GM12892 (cell line): Measurements from ENCODE around the gene C2orf66. TPM values are rescaled to one million over a fixed set of nuclear protein-coding genes. Genes with fewer than 3 reads are reported as not detected.
A peak's percentile ranks its signal among the peaks of the same experiment; 100 is the strongest.

Source experiments
- DNase-seq: peaks from one replicate; pipeline ENCODE4 v3.0.0; 2011; ENCODE audit not compliant: insufficient read length
- FAIRE-seq: peaks from 2 replicates; lab custom pipeline; 2011; peaks lifted over from hg19 to GRCh38; lab: Jason Lieb, UNC
- POLR2A ChIP-seq: IDR thresholded peaks from 2 replicates; pipeline ENCODE4 v1.6.1; 2011; ENCODE audit warnings: low read depth, low read length, control low read depth
- POLR2AphosphoS5 ChIP-seq: IDR thresholded peaks from 2 replicates; pipeline ENCODE4 v1.6.1; 2011; ENCODE audit warnings: low read depth, low read length, control low read depth
- TAF1 ChIP-seq: IDR thresholded peaks from 2 replicates; pipeline ENCODE4 v1.6.1; 2011; ENCODE audit warnings: low read depth, mild to moderate bottlenecking, control low read depth, low read length, borderline replicate concordance
- polyA plus RNA-seq: library from polyadenylated mRNA; unstranded; fragments of >200 nt; gene quantifications from one replicate; pipeline ENCODE4 v1.2.1, GENCODE V29; 2012; ENCODE audit warnings: missing spikeins, inconsistent platforms; ENCODE audit not compliant: missing spikeins

C2orf66 gene
- polyA plus RNA-seq = not detected

GRCh38 chr2:196809260-196809659 is at the start of gene C2orf66:
Gene C2orf66, minus strand, starts transcription at chr2:196809355. Its CDS starts 19 bp downstream, at chr2:196809336.
- TF ChIP-seq POLR2AphosphoS5 (no peak), TAF1 (no peak), POLR2A (no peak)
- FAIRE-seq (no peak), DNase-seq (no peak)

- TF ChIP-seq POLR2A (no peak), POLR2AphosphoS5 (no peak), TAF1 (no peak)
- no peak for DNase-seq
- no peak for FAIRE-seq
Observed at GRCh38 chr2:196854629-196855028, 45.5 kb upstream of the C2orf66 start.

- TF ChIP-seq POLR2AphosphoS5 (no peak), POLR2A (no peak), TAF1 (no peak)
- no peak for DNase-seq
- no peak for FAIRE-seq
Observed at GRCh38 chr2:196853301-196854087, 44.3 kb upstream of the C2orf66 start.

GRCh38 chr2:196851088-196851487 is 41.9 kb upstream of the C2orf66 start:
- no peak for DNase-seq
- no peak for TF ChIP-seq POLR2AphosphoS5
- TF ChIP-seq TAF1 = no peak
- TF ChIP-seq POLR2A = no peak
- no peak for FAIRE-seq

- FAIRE-seq (peak; percentile 27), DNase-seq (no peak)
- TF ChIP-seq POLR2A = no peak
Observed at GRCh38 chr2:196849895-196850294, 40.7 kb upstream of the C2orf66 start.

GRCh38 chr2:196846295-196846694 is 37.1 kb upstream of the C2orf66 start:
- DNase-seq = no peak
- no peak for FAIRE-seq
- TF ChIP-seq POLR2AphosphoS5 = no peak
- TF ChIP-seq POLR2A = no peak
- TF ChIP-seq TAF1 = no peak

GRCh38 chr2:196845371-196845770 is 36.2 kb upstream of the C2orf66 start:
- FAIRE-seq (no peak), DNase-seq (no peak)
- TF ChIP-seq TAF1 = no peak
- no peak for TF ChIP-seq POLR2A

- DNase-seq (no peak), FAIRE-seq (no peak)
- TF ChIP-seq POLR2AphosphoS5 = no peak
- TF ChIP-seq TAF1 = no peak
- TF ChIP-seq POLR2A = no peak
Observed at GRCh38 chr2:196840171-196840570, 31.0 kb upstream of the C2orf66 start.

- FAIRE-seq (no peak), DNase-seq (no peak)
- TF ChIP-seq TAF1 (no peak), POLR2AphosphoS5 (no peak), POLR2A (no peak)
Observed at GRCh38 chr2:196839574-196839973, 30.4 kb upstream of the C2orf66 start.

- TF ChIP-seq TAF1 (no peak), POLR2A (no peak), POLR2AphosphoS5 (no peak)
- FAIRE-seq = no peak
- no peak for DNase-seq
Observed at GRCh38 chr2:196836440-196836839, 27.3 kb upstream of the C2orf66 start.

- no peak for TF ChIP-seq POLR2AphosphoS5
- no peak for TF ChIP-seq POLR2A
- TF ChIP-seq TAF1 = no peak
- DNase-seq (no peak), FAIRE-seq (no peak)
Observed at GRCh38 chr2:196830701-196831100, 21.5 kb upstream of the C2orf66 start.

- no peak for DNase-seq
- TF ChIP-seq POLR2AphosphoS5 (no peak), TAF1 (no peak), POLR2A (no peak)
- FAIRE-seq = no peak
Observed at GRCh38 chr2:196827356-196827755, 18.2 kb upstream of the C2orf66 start.
